HS-5 (cell line): Measurements from ENCODE around the gene FAM20C.

ENCODE experiments used
- DNase-seq: peaks from one replicate; pipeline ENCODE4 v3.0.0-alpha.2; 2012; ENCODE audit warnings: low read depth

Gene FAM20C

GRCh38 chr7:209906-210305 lies 17.5 kb downstream of the FAM20C start:
- DNase-seq = no peak

GRCh38 chr7:210401-210925 lies 18.1 kb downstream of the FAM20C start:
- no peak for DNase-seq

- no peak for DNase-seq
These were observed 18.8 kb downstream of the FAM20C start for GRCh38 chr7:211033-211714.

- DNase-seq = no peak
These were observed 19.3 kb downstream of the FAM20C start for GRCh38 chr7:211715-212058.

GRCh38 chr7:212754-213153 lies 20.4 kb downstream of the FAM20C start:
- no peak for DNase-seq

GRCh38 chr7:213324-213993 lies 21.1 kb downstream of the FAM20C start:
- no peak for DNase-seq

GRCh38 chr7:214410-215212 lies 22.2 kb downstream of the FAM20C start:
- no peak for DNase-seq

- no peak for DNase-seq
These were observed 24.3 kb downstream of the FAM20C start for GRCh38 chr7:216360-217300.

- no peak for DNase-seq
These were observed 25.4 kb downstream of the FAM20C start for GRCh38 chr7:217781-218180.

GRCh38 chr7:218316-218715 lies 25.9 kb downstream of the FAM20C start:
- no peak for DNase-seq

- DNase-seq = no peak
These were observed 26.7 kb downstream of the FAM20C start for GRCh38 chr7:218896-219580.

- no peak for DNase-seq
These were observed 27.3 kb downstream of the FAM20C start for GRCh38 chr7:219581-220150.

- DNase-seq = no peak
These were observed 27.9 kb downstream of the FAM20C start for GRCh38 chr7:220151-220841.

- no peak for DNase-seq
These were observed 29.8 kb downstream of the FAM20C start for GRCh38 chr7:221978-222715.

- no peak for DNase-seq
These were observed 30.3 kb downstream of the FAM20C start for GRCh38 chr7:222716-223041.

GRCh38 chr7:223118-223800 lies 30.9 kb downstream of the FAM20C start:
- no peak for DNase-seq

GRCh38 chr7:223861-224260 lies 31.5 kb downstream of the FAM20C start:
- no peak for DNase-seq

GRCh38 chr7:226281-226895 lies 34.0 kb downstream of the FAM20C start:
- no peak for DNase-seq

GRCh38 chr7:227926-228325 lies 35.6 kb downstream of the FAM20C start:
- no peak for DNase-seq
